Measurements from ENCODE around the gene ADGRF4.

Gene ADGRF4

GRCh38 chr6:47674673-47675072 is 23.7 kb upstream of the ADGRF4 start:
- H3K36me3 ChIP-seq (replicated peaks; ENCODE audit: insufficient read depth, low read length), result no peaks in the 10 kb centered on the region
- H3K79me2 ChIP-seq (ENCODE audit: low read length), result no peaks in the 10 kb centered on the region
- no peak overlapping the region for H3K27ac ChIP-seq (ENCODE audit: low read length)
- H3K9ac ChIP-seq (ENCODE audit: low read length), result no peak overlapping the region
- H3K9me3 ChIP-seq (replicated peaks; ENCODE audit: insufficient read depth, low read length), result no peaks in the 10 kb centered on the region; the same call in 1 of the 2 replicates
- TF ChIP-seq EZH2 (optimal IDR thresholded peaks at IDR 0.05; ENCODE audit: low read depth, low read length), result no peak
- TF ChIP-seq EZH2phosphoT487 (IDR thresholded peaks at IDR 0.05; ENCODE audit: low read length), result no peak
- TF ChIP-seq, protein P1, sequence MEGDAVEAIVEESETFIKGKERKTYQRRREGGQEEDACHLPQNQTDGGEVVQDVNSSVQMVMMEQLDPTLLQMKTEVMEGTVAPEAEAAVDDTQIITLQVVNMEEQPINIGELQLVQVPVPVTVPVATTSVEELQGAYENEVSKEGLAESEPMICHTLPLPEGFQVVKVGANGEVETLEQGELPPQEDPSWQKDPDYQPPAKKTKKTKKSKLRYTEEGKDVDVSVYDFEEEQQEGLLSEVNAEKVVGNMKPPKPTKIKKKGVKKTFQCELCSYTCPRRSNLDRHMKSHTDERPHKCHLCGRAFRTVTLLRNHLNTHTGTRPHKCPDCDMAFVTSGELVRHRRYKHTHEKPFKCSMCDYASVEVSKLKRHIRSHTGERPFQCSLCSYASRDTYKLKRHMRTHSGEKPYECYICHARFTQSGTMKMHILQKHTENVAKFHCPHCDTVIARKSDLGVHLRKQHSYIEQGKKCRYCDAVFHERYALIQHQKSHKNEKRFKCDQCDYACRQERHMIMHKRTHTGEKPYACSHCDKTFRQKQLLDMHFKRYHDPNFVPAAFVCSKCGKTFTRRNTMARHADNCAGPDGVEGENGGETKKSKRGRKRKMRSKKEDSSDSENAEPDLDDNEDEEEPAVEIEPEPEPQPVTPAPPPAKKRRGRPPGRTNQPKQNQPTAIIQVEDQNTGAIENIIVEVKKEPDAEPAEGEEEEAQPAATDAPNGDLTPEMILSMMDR (IDR thresholded peaks at IDR 0.05; ENCODE audit: low read length), result no peak
- H3K4me1 ChIP-seq (ENCODE audit: low read length), result no peaks in the 10 kb centered on the region
- no peaks in the 10 kb centered on the region for H3K27me3 ChIP-seq (replicated peaks; ENCODE audit: insufficient read depth, low read length)
- no peak for DNase-seq
- H3K4me3 ChIP-seq (ENCODE audit: low read length), result no peak overlapping the region
- H2AFZ ChIP-seq (ENCODE audit: low read length), result no peak overlapping the region
- no peaks in the 10 kb centered on the region for H4K20me1 ChIP-seq (ENCODE audit: insufficient read depth, low read length)
- H3K9me2 ChIP-seq (replicated peaks; ENCODE audit: insufficient read depth, low read length), result no peaks in the 10 kb centered on the region
- H3K4me2 ChIP-seq (ENCODE audit: low read depth, low read length), result no peak overlapping the region
- H3F3A ChIP-seq (ENCODE audit: insufficient read depth, low read length), result no peaks in the 10 kb centered on the region

GRCh38 chr6:47677381-47678100 is 20.8 kb upstream of the ADGRF4 start:
- Histone ChIP-seq H3K9ac (ENCODE audit: low read length) (no peak overlapping the region), H3K27ac (ENCODE audit: low read length) (no peak overlapping the region), H3K4me1 (ENCODE audit: low read length) (no peaks in the 10 kb centered on the region), H3K27me3 (replicated peaks; ENCODE audit: insufficient read depth, low read length) (no peaks in the 10 kb centered on the region), H3K4me3 (ENCODE audit: low read length) (no peak overlapping the region), H4K20me1 (ENCODE audit: insufficient read depth, low read length) (no peaks in the 10 kb centered on the region), H3K79me2 (ENCODE audit: low read length) (no peaks in the 10 kb centered on the region), H3K36me3 (replicated peaks; ENCODE audit: insufficient read depth, low read length) (no peaks in the 10 kb centered on the region), H3K4me2 (ENCODE audit: low read depth, low read length) (no peak overlapping the region), H3K9me3 (replicated peaks; ENCODE audit: insufficient read depth, low read length) (no peaks in the 10 kb centered on the region; the same call in 1 of the 2 replicates), H2AFZ (ENCODE audit: low read length) (no peak overlapping the region), H3F3A (ENCODE audit: insufficient read depth, low read length) (no peaks in the 10 kb centered on the region), H3K9me2 (replicated peaks; ENCODE audit: insufficient read depth, low read length) (no peaks in the 10 kb centered on the region)
- TF ChIP-seq EZH2 (optimal IDR thresholded peaks at IDR 0.05; ENCODE audit: low read depth, low read length), result no peak
- no peak for TF ChIP-seq EZH2phosphoT487 (IDR thresholded peaks at IDR 0.05; ENCODE audit: low read length)
- TF ChIP-seq, protein P1 (IDR thresholded peaks at IDR 0.05; ENCODE audit: low read length), result no peak
- no peak for DNase-seq

DNA sequence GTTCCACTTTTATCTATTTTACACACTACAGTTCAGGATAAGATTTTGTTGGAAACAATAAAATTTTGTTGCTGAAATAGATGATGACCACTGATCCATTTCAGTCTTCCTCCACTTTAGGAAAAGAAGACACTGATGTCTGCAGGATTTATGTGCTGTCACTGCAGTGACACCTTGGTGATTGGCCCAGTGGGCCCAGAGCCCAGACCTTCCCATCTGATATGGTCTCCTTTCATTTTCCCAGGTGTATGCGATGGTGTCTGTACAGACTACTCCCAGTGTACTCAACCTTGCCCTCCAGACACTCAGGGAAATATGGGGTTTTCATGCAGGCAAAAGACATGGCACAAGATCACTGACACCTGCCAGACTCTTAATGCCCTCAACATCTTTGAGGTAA is 19.6 kb upstream of the ADGRF4 start:
- H3K9me2 ChIP-seq (replicated peaks; ENCODE audit: insufficient read depth, low read length), result no peaks in the 10 kb centered on the region
- H3K27me3 ChIP-seq (replicated peaks; ENCODE audit: insufficient read depth, low read length), result no peaks in the 10 kb centered on the region
- H3K9ac ChIP-seq (ENCODE audit: low read length), result no peak overlapping the region
- DNase-seq, result no peak
- H2AFZ ChIP-seq (ENCODE audit: low read length), result no peak overlapping the region
- no peak overlapping the region for H3K4me2 ChIP-seq (ENCODE audit: low read depth, low read length)
- no peaks in the 10 kb centered on the region; the same call in 1 of the 2 replicates for H3K9me3 ChIP-seq (replicated peaks; ENCODE audit: insufficient read depth, low read length)
- no peak overlapping the region for H3K4me3 ChIP-seq (ENCODE audit: low read length)
- no peaks in the 10 kb centered on the region for H3K4me1 ChIP-seq (ENCODE audit: low read length)
- no peaks in the 10 kb centered on the region for H3F3A ChIP-seq (ENCODE audit: insufficient read depth, low read length)
- no peak overlapping the region for H3K27ac ChIP-seq (ENCODE audit: low read length)
- no peaks in the 10 kb centered on the region for H4K20me1 ChIP-seq (ENCODE audit: insufficient read depth, low read length)
- TF ChIP-seq, protein P1 (IDR thresholded peaks at IDR 0.05; ENCODE audit: low read length), result no peak
- TF ChIP-seq EZH2 (optimal IDR thresholded peaks at IDR 0.05; ENCODE audit: low read depth, low read length), result no peak
- no peak for TF ChIP-seq EZH2phosphoT487 (IDR thresholded peaks at IDR 0.05; ENCODE audit: low read length)
- no peaks in the 10 kb centered on the region for H3K36me3 ChIP-seq (replicated peaks; ENCODE audit: insufficient read depth, low read length)
- no peaks in the 10 kb centered on the region for H3K79me2 ChIP-seq (ENCODE audit: low read length)
